ENCODE results near the gene PLXND1. TPM values are rescaled to one million over a fixed set of nuclear protein-coding genes. Genes with fewer than 3 reads are reported as not detected.

The PLXND1 gene
- polyA plus RNA-seq, 4 donors = 3.4 to 54.7 (median 19.4) TPM

- no peaks in the 10 kb centered on the region for H3K9me3 ChIP-seq (ENCODE audit: control insufficient read depth in 2 of 2, insufficient read depth in 1 of 2, low read depth in 1 of 2, low read length in 1 of 2)
- H3K4me1 ChIP-seq (ENCODE audit: control insufficient read depth in 3 of 3, insufficient read depth in 2 of 3, low read depth in 1 of 3, low read length in 2 of 3) = peaks cover 0 to 18% (median 0%) of the 10 kb centered on the region in 3 donors
- no peak overlapping the region for H3K4me3 ChIP-seq (ENCODE audit: low read depth in 1 of 3, low read length in 3 of 3)
- H3K36me3 ChIP-seq (ENCODE audit: control insufficient read depth in 3 of 3, insufficient read depth in 2 of 3, low read depth in 1 of 3, low read length in 3 of 3) = no peaks in the 10 kb centered on the region
- FAIRE-seq = no peak
- H3K27ac ChIP-seq (ENCODE audit: low read depth in 1 of 3, low read length in 2 of 3) = peak overlapping the region in 2 of 3 donors; percentile 8 to 17
- no peak for DNase-seq
- no peaks in the 10 kb centered on the region for H3K27me3 ChIP-seq (ENCODE audit: control insufficient read depth in 3 of 3, insufficient read depth in 3 of 3, low read length in 3 of 3)
- WGBS, 3 donors = 84 to 96% (median 88%) methylated on average over 6 of the region's 6 CpGs
Observed at GRCh38 chr3:129619726-129620162, 13.3 kb upstream of the PLXND1 start.

- FAIRE-seq = no peak
- no peak for DNase-seq
- WGBS, 3 donors = 68 to 82% (median 78%) methylated on average over 23 of the region's 23 CpGs
- Histone ChIP-seq H3K4me3 (ENCODE audit: low read depth in 1 of 3, low read length in 3 of 3) (no peak overlapping the region), H3K27ac (ENCODE audit: low read depth in 1 of 3, low read length in 2 of 3) (peak overlapping the region in 2 of 3 donors; percentile 8 to 17), H3K9me3 (ENCODE audit: control insufficient read depth in 2 of 2, insufficient read depth in 1 of 2, low read depth in 1 of 2, low read length in 1 of 2) (no peaks in the 10 kb centered on the region), H3K4me1 (ENCODE audit: control insufficient read depth in 3 of 3, insufficient read depth in 2 of 3, low read depth in 1 of 3, low read length in 2 of 3) (peaks cover 0 to 15% (median 0%) of the 10 kb centered on the region in 3 donors), H3K36me3 (ENCODE audit: control insufficient read depth in 3 of 3, insufficient read depth in 2 of 3, low read depth in 1 of 3, low read length in 3 of 3) (no peaks in the 10 kb centered on the region), H3K27me3 (ENCODE audit: control insufficient read depth in 3 of 3, insufficient read depth in 3 of 3, low read length in 3 of 3) (no peaks in the 10 kb centered on the region)
Observed at GRCh38 chr3:129618901-129619671, 12.6 kb upstream of the PLXND1 start.

GRCh38 chr3:129618186-129618820, 11.8 kb upstream of the PLXND1 start:
- DNase-seq = no peak
- H3K9me3 ChIP-seq (ENCODE audit: control insufficient read depth in 2 of 2, insufficient read depth in 1 of 2, low read depth in 1 of 2, low read length in 1 of 2) = no peaks in the 10 kb centered on the region
- no peak for FAIRE-seq
- no peak overlapping the region for H3K4me3 ChIP-seq (ENCODE audit: low read depth in 1 of 3, low read length in 3 of 3)
- H3K27ac ChIP-seq (ENCODE audit: low read depth in 1 of 3, low read length in 2 of 3) = peak overlapping the region in 1 of 3 donors; percentile 12
- WGBS, 3 donors = 71 to 76% (median 75%) methylated on average over 15 of the region's 15 CpGs
- no peaks in the 10 kb centered on the region for H3K27me3 ChIP-seq (ENCODE audit: control insufficient read depth in 3 of 3, insufficient read depth in 3 of 3, low read length in 3 of 3)
- H3K4me1 ChIP-seq (ENCODE audit: control insufficient read depth in 3 of 3, insufficient read depth in 2 of 3, low read depth in 1 of 3, low read length in 2 of 3) = peaks cover 0 to 8% (median 0%) of the 10 kb centered on the region in 3 donors
- no peaks in the 10 kb centered on the region for H3K36me3 ChIP-seq (ENCODE audit: control insufficient read depth in 3 of 3, insufficient read depth in 2 of 3, low read depth in 1 of 3, low read length in 3 of 3)

- H3K27me3 ChIP-seq (ENCODE audit: control insufficient read depth in 3 of 3, insufficient read depth in 3 of 3, low read length in 3 of 3) = no peaks in the 10 kb centered on the region
- H3K9me3 ChIP-seq (ENCODE audit: control insufficient read depth in 2 of 2, insufficient read depth in 1 of 2, low read depth in 1 of 2, low read length in 1 of 2) = no peaks in the 10 kb centered on the region
- FAIRE-seq = no peak
- H3K27ac ChIP-seq (ENCODE audit: low read depth in 1 of 3, low read length in 2 of 3) = peak overlapping the region in 1 of 3 donors; percentile 79
- 73 to 87% (median 81%) methylated on average over 12 of the region's 12 CpGs for WGBS, 3 donors
- DNase-seq = no peak
- no peak overlapping the region for H3K4me3 ChIP-seq (ENCODE audit: low read depth in 1 of 3, low read length in 3 of 3)
- no peaks in the 10 kb centered on the region for H3K36me3 ChIP-seq (ENCODE audit: control insufficient read depth in 3 of 3, insufficient read depth in 2 of 3, low read depth in 1 of 3, low read length in 3 of 3)
- peaks cover 0 to 3% (median 0%) of the 10 kb centered on the region in 3 donors for H3K4me1 ChIP-seq (ENCODE audit: control insufficient read depth in 3 of 3, insufficient read depth in 2 of 3, low read depth in 1 of 3, low read length in 2 of 3)
Observed at GRCh38 chr3:129617381-129618185, 11.1 kb upstream of the PLXND1 start.

- Histone ChIP-seq H3K9me3 (ENCODE audit: control insufficient read depth in 2 of 2, insufficient read depth in 1 of 2, low read depth in 1 of 2, low read length in 1 of 2) (no peaks in the 10 kb centered on the region), H3K4me3 (ENCODE audit: low read depth in 1 of 3, low read length in 3 of 3) (no peak overlapping the region), H3K4me1 (ENCODE audit: control insufficient read depth in 3 of 3, insufficient read depth in 2 of 3, low read depth in 1 of 3, low read length in 2 of 3) (peaks cover 0 to 3% (median 0%) of the 10 kb centered on the region in 3 donors), H3K36me3 (ENCODE audit: control insufficient read depth in 3 of 3, insufficient read depth in 2 of 3, low read depth in 1 of 3, low read length in 3 of 3) (no peaks in the 10 kb centered on the region), H3K27me3 (ENCODE audit: control insufficient read depth in 3 of 3, insufficient read depth in 3 of 3, low read length in 3 of 3) (no peaks in the 10 kb centered on the region), H3K27ac (ENCODE audit: low read depth in 1 of 3, low read length in 2 of 3) (peak overlapping the region in 1 of 3 donors; percentile 79)
- no peak for FAIRE-seq
- no peak for DNase-seq
- WGBS, 3 donors = 54 to 65% (median 65%) methylated on average over 5 of the region's 5 CpGs
Observed at GRCh38 chr3:129616713-129617112, 10.2 kb upstream of the PLXND1 start.

- DNase-seq (no peak), FAIRE-seq (no peak)
- Histone ChIP-seq H3K4me1 (ENCODE audit: control insufficient read depth in 3 of 3, insufficient read depth in 2 of 3, low read depth in 1 of 3, low read length in 2 of 3) (peaks cover 0 to 3% (median 0%) of the 10 kb centered on the region in 3 donors), H3K27ac (ENCODE audit: low read depth in 1 of 3, low read length in 2 of 3) (peak overlapping the region in 1 of 3 donors; percentile 79), H3K36me3 (ENCODE audit: control insufficient read depth in 3 of 3, insufficient read depth in 2 of 3, low read depth in 1 of 3, low read length in 3 of 3) (no peaks in the 10 kb centered on the region), H3K27me3 (ENCODE audit: control insufficient read depth in 3 of 3, insufficient read depth in 3 of 3, low read length in 3 of 3) (no peaks in the 10 kb centered on the region), H3K4me3 (ENCODE audit: low read depth in 1 of 3, low read length in 3 of 3) (no peak overlapping the region), H3K9me3 (ENCODE audit: control insufficient read depth in 2 of 2, insufficient read depth in 1 of 2, low read depth in 1 of 2, low read length in 1 of 2) (no peaks in the 10 kb centered on the region)
- 62 to 77% (median 67%) methylated on average over 8 of the region's 8 CpGs for WGBS, 3 donors
Observed at GRCh38 chr3:129616291-129616690, 9.8 kb upstream of the PLXND1 start.

GRCh38 chr3:129615751-129616281, 9.3 kb upstream of the PLXND1 start:
- no peaks in the 10 kb centered on the region for H3K27me3 ChIP-seq (ENCODE audit: control insufficient read depth in 3 of 3, insufficient read depth in 3 of 3, low read length in 3 of 3)
- no peak for FAIRE-seq
- no peak for DNase-seq
- peaks cover 0 to 3% (median 0%) of the 10 kb centered on the region in 3 donors for H3K4me1 ChIP-seq (ENCODE audit: control insufficient read depth in 3 of 3, insufficient read depth in 2 of 3, low read depth in 1 of 3, low read length in 2 of 3)
- WGBS, 3 donors = 58 to 62% (median 59%) methylated on average over 8 of the region's 8 CpGs
- H3K27ac ChIP-seq (ENCODE audit: low read depth in 1 of 3, low read length in 2 of 3) = no peak overlapping the region
- H3K36me3 ChIP-seq (ENCODE audit: control insufficient read depth in 3 of 3, insufficient read depth in 2 of 3, low read depth in 1 of 3, low read length in 3 of 3) = no peaks in the 10 kb centered on the region
- H3K9me3 ChIP-seq (ENCODE audit: control insufficient read depth in 2 of 2, insufficient read depth in 1 of 2, low read depth in 1 of 2, low read length in 1 of 2) = no peaks in the 10 kb centered on the region
- H3K4me3 ChIP-seq (ENCODE audit: low read depth in 1 of 3, low read length in 3 of 3) = no peak overlapping the region

GRCh38 chr3:129614927-129615363, 8.5 kb upstream of the PLXND1 start:
- Histone ChIP-seq H3K4me1 (ENCODE audit: control insufficient read depth in 3 of 3, insufficient read depth in 2 of 3, low read depth in 1 of 3, low read length in 2 of 3) (peaks cover 0 to 3% (median 0%) of the 10 kb centered on the region in 3 donors), H3K27ac (ENCODE audit: low read depth in 1 of 3, low read length in 2 of 3) (no peak overlapping the region), H3K9me3 (ENCODE audit: control insufficient read depth in 2 of 2, insufficient read depth in 1 of 2, low read depth in 1 of 2, low read length in 1 of 2) (no peaks in the 10 kb centered on the region), H3K27me3 (ENCODE audit: control insufficient read depth in 3 of 3, insufficient read depth in 3 of 3, low read length in 3 of 3) (no peaks in the 10 kb centered on the region), H3K36me3 (ENCODE audit: control insufficient read depth in 3 of 3, insufficient read depth in 2 of 3, low read depth in 1 of 3, low read length in 3 of 3) (no peaks in the 10 kb centered on the region), H3K4me3 (ENCODE audit: low read depth in 1 of 3, low read length in 3 of 3) (no peak overlapping the region)
- WGBS, 3 donors = 27 to 50% (median 31%) methylated on average over 5 of the region's 5 CpGs
- peak; percentile 48 to 69 for DNase-seq
- no peak for FAIRE-seq

Measured in small intestine (tissue), 7 donors.